Non-pigmented ciliary epithelial cell (primary cell): Measurements from ENCODE around the gene HS3ST2.
A peak's percentile ranks its signal among the peaks of the same experiment; 100 is the strongest.

Experiments used
- DNase-seq: peaks from one replicate; pipeline ENCODE4 v3.0.0-alpha.2; 2010; ENCODE audit warnings: low read depth

Gene HS3ST2

GRCh38 chr16:22813948-22814710 lies at the start of gene HS3ST2:
Gene HS3ST2, plus strand, starts transcription at chr16:22814162. Its CDS starts 449 bp downstream, at chr16:22814611.
- DNase-seq = no peak

- DNase-seq = no peak
Measured at GRCh38 chr16:22764662-22765327, 49.2 kb upstream of the HS3ST2 start.

- no peak for DNase-seq
Measured at GRCh38 chr16:22765479-22765878, 48.5 kb upstream of the HS3ST2 start.

GRCh38 chr16:22770866-22771265 lies 43.1 kb upstream of the HS3ST2 start:
- no peak for DNase-seq

GRCh38 chr16:22771551-22771950 lies 42.4 kb upstream of the HS3ST2 start:
- DNase-seq = no peak

GRCh38 chr16:22775220-22775922 lies 38.6 kb upstream of the HS3ST2 start:
- DNase-seq = no peak

- no peak for DNase-seq
Measured at GRCh38 chr16:22781480-22781879, 32.5 kb upstream of the HS3ST2 start.

- DNase-seq = no peak
Measured at GRCh38 chr16:22782314-22782713, 31.6 kb upstream of the HS3ST2 start.

GRCh38 chr16:22784690-22785214 lies 29.2 kb upstream of the HS3ST2 start:
- no peak for DNase-seq

GRCh38 chr16:22785552-22785951 lies 28.4 kb upstream of the HS3ST2 start:
- no peak for DNase-seq

- no peak for DNase-seq
Measured at GRCh38 chr16:22786284-22786683, 27.7 kb upstream of the HS3ST2 start.

GRCh38 chr16:22786691-22787090 lies 27.3 kb upstream of the HS3ST2 start:
- no peak for DNase-seq

- peak; percentile 5 for DNase-seq
Measured at GRCh38 chr16:22787466-22788192, 26.3 kb upstream of the HS3ST2 start.

- no peak for DNase-seq
Measured at GRCh38 chr16:22788193-22788530, 25.8 kb upstream of the HS3ST2 start.

- no peak for DNase-seq
Measured at GRCh38 chr16:22789281-22789945, 24.5 kb upstream of the HS3ST2 start.

- no peak for DNase-seq
Measured at GRCh38 chr16:22797551-22797950, 16.4 kb upstream of the HS3ST2 start.

GRCh38 chr16:22799113-22799512 lies 14.8 kb upstream of the HS3ST2 start:
- DNase-seq = no peak

GRCh38 chr16:22804893-22805292 lies 9.1 kb upstream of the HS3ST2 start:
- DNase-seq = no peak

GRCh38 chr16:22805326-22805725 lies 8.6 kb upstream of the HS3ST2 start:
- no peak for DNase-seq

GRCh38 chr16:22806811-22807210 lies 7.2 kb upstream of the HS3ST2 start:
- no peak for DNase-seq

GRCh38 chr16:22810226-22810625 lies 3.7 kb upstream of the HS3ST2 start:
- DNase-seq = no peak
